Activated effector memory CD4-positive, alpha-beta T cell treated with Interleukin-2 at 50 U/mL for 16 hours (primary cell): ENCODE measurements around the gene MRPL11.
"Not testable (repeated sequence)": the region's sequence is repeated elsewhere in the genome, so short reads cannot be mapped to it uniquely, and the experiment has no call there.

ENCODE experiments used
- DNase-seq: peaks from one replicate; pipeline ENCODE4 v3.0.0-alpha.2; 2020

MRPL11 gene

DNA sequence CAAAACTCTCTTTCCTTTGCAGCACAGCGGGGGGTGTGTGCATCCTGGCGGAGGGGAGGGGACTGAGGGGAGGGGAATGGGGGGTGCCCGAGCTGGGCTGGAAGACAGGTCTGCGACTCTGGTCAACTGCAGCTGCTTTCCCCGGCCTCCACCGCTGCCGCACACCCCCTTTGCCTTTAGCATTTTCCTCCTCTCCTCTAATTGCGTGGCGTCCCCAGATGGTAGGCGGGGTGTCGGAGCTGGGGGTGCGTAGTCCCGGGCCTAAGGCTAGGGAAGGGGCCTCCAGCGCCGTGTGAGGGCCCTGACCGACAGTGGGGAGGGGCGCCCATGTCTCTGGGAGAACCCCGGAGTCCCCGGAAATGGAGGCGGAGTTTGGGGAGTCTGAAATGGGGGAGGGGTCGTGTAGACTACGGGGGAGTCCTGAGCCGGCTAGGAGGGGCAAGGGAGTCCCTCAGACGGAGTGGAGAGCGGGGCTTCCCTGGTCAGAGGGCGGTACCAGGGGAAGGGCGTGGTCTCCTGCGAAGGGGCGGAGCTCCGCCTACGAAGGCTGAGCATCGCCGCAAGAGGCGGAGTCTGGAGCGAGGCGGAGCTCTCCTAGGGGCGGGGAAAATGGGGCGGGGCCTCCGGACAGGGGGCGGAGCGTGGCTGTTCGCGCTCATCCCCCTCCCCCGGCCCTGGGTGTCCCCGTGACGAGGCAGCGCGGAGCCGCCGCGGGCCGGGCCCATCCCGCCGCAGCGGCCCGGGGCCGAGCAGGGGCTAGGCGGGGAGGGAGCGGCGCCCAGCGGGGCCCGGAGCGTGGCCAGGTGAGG, 27.8 kb upstream of the MRPL11 start, which contains the start of gene PELI3:
Gene PELI3 (plus strand): TSS at position 681 of the 809 bp plus-strand sequence. CDS start 1,224 bp downstream, outside the sequence.
- peak; percentile 90 for DNase-seq

DNA sequence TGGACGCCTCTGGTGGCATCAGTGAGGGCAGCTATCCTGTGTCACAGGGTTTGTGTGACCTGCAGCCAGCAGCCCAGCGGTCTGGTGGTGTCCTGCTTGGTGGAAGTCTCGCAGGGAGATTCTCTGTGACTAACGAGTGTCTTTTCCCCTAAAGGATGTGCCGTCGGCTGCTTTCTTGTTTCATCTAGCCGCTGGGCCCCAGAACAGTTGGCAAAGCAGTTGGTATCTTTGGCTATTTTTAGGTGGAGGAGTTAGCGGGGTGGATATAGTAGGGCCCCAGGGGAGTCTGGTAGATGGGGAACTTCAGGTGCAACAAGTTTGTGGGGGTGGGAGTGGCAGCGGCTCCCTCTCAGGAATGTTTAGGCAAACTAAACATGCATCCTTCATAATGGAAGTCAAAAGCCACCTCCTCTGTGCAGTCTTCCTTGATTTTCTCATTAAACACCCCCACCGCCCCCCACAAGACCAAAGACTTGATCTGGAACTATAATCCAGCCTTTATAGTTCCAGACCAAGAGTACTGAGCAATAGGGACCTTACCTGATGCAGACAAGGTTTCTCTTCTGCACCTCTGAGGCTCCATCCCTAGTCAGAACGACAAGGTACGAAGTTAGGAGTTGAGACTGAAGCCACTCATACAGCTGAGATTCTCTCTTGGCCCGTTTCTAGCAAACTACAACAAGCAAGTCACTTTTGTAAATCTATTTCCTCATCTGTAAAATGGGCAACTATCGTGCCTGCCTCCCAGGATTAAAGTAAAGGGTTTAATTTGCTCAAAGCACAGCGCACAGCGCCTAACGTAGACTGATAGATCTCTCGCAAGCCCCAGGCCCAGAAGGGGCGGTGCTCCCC, 27.0 kb upstream of the MRPL11 start:
- no peak for DNase-seq

- no peak for DNase-seq
Measured at GRCh38 chr11:66464916-66465315, 26.3 kb upstream of the MRPL11 start.

- not testable (repeated sequence) for DNase-seq
Measured at GRCh38 chr11:66464116-66464515, 25.5 kb upstream of the MRPL11 start.

GRCh38 chr11:66462911-66463310, 24.3 kb upstream of the MRPL11 start:
- no peak for DNase-seq

GRCh38 chr11:66462010-66462409, 23.4 kb upstream of the MRPL11 start:
- no peak for DNase-seq

DNA sequence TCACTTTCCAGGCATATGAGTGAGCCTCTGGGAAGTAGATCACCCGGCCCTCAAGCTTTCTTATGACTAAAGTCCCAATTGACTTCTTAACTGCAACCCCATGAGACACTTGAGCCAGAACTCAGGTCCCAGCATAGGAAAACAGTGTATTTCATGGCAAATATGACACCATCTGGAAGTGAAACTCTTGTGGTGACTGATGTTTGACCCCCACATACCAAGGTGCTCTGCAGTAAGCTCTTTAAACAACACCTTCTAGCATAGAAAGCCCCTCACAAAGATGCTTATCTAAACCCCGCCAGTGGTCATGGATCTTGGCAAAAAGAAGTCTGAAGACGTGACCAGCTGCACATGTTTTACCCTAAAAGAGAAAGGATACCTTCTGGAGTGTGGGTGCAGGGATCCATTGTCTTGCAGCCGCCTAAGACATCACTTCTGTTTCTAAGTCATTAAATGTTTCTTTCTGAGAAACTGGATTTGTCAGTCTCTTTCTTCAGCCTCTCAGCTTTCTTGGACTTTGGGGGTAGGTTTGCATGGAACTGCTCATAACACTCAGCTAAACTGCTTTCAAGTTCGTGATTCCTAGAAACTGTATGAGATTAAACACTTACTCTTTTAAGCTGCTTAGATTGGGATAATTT, 20.6 kb upstream of the MRPL11 start:
- no peak for DNase-seq

DNA sequence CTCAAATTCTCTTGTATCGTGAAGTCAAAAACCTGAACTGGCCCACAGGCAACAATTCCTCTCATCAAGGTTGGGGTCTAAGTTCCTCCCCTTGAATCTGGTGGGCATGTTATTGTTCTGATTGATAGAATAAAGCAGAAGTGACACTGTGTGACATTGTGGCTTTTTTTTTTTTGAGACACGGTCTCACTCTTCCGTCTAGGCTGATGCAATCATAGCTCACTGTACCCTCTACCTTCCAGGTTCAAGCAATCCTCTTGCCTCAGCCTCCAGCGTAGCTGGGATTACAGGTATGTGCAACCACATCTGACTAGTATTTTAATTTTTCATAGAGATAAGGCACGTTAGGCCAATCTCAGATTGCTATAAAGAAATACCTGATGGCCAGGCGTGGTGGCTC, 19.2 kb upstream of the MRPL11 start:
- no peak for DNase-seq

DNA sequence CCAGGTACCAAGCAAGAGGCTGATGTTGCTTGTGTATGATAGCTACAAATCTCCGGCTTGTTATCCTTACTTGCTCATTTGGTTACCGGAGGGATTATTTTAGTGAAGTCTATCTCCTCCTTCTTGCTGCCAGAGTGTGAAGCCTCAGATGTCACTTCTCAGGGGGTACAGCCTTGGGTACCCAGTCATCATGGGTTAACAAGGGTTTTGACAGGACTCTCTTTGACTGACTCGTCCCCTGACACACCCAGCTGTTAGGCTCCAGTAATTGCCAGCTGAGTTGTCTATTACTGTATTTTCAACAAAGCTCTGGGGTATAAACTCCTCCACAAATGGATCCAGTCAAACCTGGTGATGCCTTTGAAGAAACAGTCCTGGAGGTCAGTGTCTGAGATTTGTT, 16.2 kb upstream of the MRPL11 start:
- no peak for DNase-seq

GRCh38 chr11:66454247-66454646, 15.6 kb upstream of the MRPL11 start:
- DNase-seq, result no peak

DNA sequence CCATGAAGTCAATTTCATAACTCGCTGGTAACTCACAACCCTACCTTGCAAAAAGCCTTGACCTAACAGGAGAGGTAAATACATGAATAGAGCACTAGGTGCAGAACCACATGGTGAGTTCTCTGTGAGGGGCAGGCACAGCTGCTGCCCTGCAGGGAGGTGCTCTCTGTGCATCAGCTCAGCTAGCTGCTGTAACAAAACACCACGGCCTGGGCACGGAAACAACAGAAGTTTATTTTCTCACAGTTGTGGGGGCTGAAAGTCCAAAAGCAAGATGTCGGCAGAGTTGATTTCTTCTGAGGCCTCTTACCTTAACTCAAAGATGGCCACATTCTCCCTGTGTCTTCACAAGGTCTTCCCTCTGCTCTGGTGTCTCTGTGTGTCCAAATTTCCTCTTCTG, 13.0 kb upstream of the MRPL11 start:
- no peak for DNase-seq

GRCh38 chr11:66450560-66450959, 11.9 kb upstream of the MRPL11 start:
- no peak for DNase-seq

DNA sequence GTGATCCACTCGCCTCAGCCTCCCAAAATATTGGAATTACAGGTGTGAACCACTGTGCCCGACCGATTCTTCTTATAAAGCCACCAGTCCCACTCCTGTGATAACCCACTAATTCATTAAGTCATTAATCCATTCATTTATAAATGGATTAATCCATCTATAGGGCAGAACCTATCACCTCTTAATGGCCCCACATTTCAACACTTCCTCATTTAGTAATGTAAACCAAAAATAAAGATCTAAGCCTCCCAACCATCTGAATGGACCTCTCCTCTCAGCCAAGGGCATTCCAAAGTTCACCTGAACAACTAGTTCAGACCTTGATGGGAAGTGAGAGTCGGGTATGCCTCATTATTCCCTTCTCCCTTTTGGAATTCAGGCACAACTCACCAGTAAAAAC, 9.9 kb upstream of the MRPL11 start:
- DNase-seq, result no peak

GRCh38 chr11:66447012-66447411, 8.4 kb upstream of the MRPL11 start:
- DNase-seq, result no peak

GRCh38 chr11:66443602-66444001, 5.0 kb upstream of the MRPL11 start:
- DNase-seq, result no peak

DNA sequence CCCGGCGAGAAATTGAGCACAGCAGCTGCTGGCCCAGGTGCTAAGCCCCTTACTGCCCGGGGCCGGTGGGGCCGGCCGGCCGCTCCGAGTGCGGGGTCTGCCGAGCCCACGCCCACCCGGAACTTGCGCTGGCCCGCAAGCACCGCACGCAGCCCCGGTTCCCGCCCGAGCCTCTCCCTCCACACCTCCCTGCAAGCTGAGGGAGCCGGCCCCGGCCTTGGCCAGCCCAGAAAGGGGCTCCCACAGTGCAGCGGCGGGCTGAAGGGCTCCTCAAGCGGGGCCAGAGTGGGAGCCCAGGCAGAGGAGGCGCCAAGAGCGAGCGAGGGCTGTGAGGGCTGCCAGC, 2.3 kb upstream of the MRPL11 start:
- not testable (repeated sequence) for DNase-seq

GRCh38 chr11:66440101-66440939, 1.7 kb upstream of the MRPL11 start:
- not testable (repeated sequence) for DNase-seq

GRCh38 chr11:66437979-66438503, 607 bp downstream of the MRPL11 start:
- DNase-seq, result no peak

DNA sequence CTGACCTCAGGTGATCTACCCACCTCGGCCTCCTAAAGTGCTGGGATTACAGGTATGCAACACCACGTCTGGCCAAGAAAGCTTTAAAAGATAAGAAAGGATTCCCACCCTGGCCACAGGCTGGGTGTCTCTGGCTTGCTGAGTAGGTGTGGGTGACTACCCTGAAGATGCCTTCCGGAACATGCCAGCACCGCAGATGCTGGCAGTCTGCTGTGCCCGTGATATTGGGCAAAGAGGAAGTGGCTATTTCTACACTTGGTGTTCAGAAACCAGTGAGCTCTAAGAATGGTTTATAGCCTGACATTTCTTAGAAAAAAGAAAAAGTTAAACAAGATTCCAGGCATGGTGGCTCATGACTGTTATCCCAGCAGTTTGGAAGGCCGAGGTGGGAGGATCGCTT, 6.1 kb downstream of the MRPL11 start:
- no peak for DNase-seq

GRCh38 chr11:66431871-66432329, 6.7 kb downstream of the MRPL11 start:
- DNase-seq, result not testable (repeated sequence)

DNA sequence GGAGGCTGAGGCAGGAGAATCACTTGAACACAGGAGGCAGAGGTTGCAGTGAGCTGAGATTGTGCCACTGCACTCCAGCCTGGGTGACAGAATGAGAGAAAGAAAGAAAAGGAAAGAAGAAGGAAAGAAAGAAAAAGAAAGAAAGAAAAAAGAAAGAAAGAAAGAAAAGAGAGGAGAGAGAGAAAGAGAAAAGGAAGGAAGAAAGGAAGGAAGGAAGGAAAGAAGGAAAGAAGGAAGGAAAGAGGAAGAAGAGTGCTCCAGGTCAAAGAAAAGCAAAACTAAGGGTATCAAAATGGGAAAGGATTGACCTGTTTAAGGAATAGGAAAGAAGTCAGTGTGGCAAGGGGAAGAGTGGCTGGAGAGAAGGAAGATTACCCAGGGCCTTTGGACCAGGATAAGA, 7.4 kb downstream of the MRPL11 start:
- DNase-seq, result not testable (repeated sequence)

DNA sequence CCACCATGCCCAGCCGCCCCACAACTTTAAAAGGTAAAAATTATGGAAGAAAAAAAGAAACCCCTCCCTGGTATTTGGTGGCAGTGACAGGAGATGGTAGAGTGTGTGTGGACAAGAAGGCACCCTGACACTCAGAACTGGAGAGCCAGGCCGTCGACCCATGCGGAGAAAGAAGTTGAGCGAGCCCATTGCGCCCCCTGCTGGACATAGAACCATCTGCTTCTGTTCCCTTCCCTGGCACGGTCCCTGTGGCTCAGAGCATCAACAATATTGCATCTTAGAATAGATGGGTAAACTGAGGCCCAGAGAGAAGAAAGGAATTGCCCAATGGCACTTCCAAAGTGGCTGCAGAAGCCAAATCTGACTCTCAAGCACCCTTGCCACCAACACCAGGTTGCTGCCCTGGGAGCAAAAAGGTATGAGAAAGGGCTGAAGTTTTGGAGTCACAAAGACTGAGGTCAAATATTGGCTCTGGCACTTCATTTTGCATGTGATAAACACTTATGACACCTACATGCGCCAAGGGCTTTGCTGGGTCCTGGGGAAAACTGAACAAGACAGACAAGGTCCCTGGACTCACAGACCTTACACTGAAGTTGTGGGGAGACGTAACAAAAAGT, 8.6 kb downstream of the MRPL11 start:
- peak; percentile 48 for DNase-seq
